ENCODE results near the gene PRRX1.

- TF ChIP-seq CTCF (IDR thresholded peaks at IDR 0.05; ENCODE audit: low read length) (no peak), EZH2 (optimal IDR thresholded peaks at IDR 0.05; ENCODE audit: low read depth, low read length) (no peak), EZH2phosphoT487 (IDR thresholded peaks at IDR 0.05; ENCODE audit: low read length) (no peak)
These were observed 18.9 kb downstream of the PRRX1 start for GRCh38 chr1:170682809-170683208.

All from MM.1S (cell line).